HG03159 (cell line): ENCODE measurements around the gene SMPDL3A.
A peak's percentile ranks its signal among the peaks of the same experiment; 100 is the strongest.

ENCODE experiments used
- ATAC-seq: cut with Tn5 transposase; IDR thresholded peaks from one replicate; pipeline ENCODE4 v1.9.1; 2021; ENCODE audit warnings: mild to moderate bottlenecking, moderate library complexity; ENCODE audit not compliant: unreplicated experiment

The SMPDL3A gene

GRCh38 chr6:122772724-122773415 is 16.2 kb upstream of the SMPDL3A start:
- no peak for ATAC-seq

GRCh38 chr6:122775975-122776374 is 13.1 kb upstream of the SMPDL3A start:
- no peak for ATAC-seq

GRCh38 chr6:122778302-122778701 is 10.8 kb upstream of the SMPDL3A start:
- no peak for ATAC-seq

GRCh38 chr6:122778985-122779661 is 9.9 kb upstream of the SMPDL3A start:
- no peak for ATAC-seq

GRCh38 chr6:122779667-122780066 is 9.4 kb upstream of the SMPDL3A start, which contains the start of gene FABP7:
FABP7 (plus strand) TSS chr6:122779716; CDS start chr6:122779795, 79 bp downstream.
- ATAC-seq, result no peak

- ATAC-seq, result no peak
These were observed 8.9 kb upstream of the SMPDL3A start for GRCh38 chr6:122780114-122780513.

- ATAC-seq, result no peak
These were observed 7.3 kb upstream of the SMPDL3A start for GRCh38 chr6:122781716-122782115.

- no peak for ATAC-seq
These were observed 5.7 kb upstream of the SMPDL3A start for GRCh38 chr6:122783401-122783800.

GRCh38 chr6:122785891-122786290 is 3.2 kb upstream of the SMPDL3A start:
- no peak for ATAC-seq

GRCh38 chr6:122787721-122788120 is 1.3 kb upstream of the SMPDL3A start:
- no peak for ATAC-seq

- no peak for ATAC-seq
These were observed 850 bp upstream of the SMPDL3A start for GRCh38 chr6:122788208-122788607.

GRCh38 chr6:122788663-122789181 is 336 bp upstream of the SMPDL3A start:
- ATAC-seq, result no peak

- no peak for ATAC-seq
These were observed 967 bp downstream of the SMPDL3A start for GRCh38 chr6:122790028-122790422.

GRCh38 chr6:122790423-122791309 is 1.6 kb downstream of the SMPDL3A start:
- ATAC-seq, result no peak

GRCh38 chr6:122791310-122791679 is 2.2 kb downstream of the SMPDL3A start:
- no peak for ATAC-seq

GRCh38 chr6:122792766-122793165 is 3.7 kb downstream of the SMPDL3A start:
- no peak for ATAC-seq

GRCh38 chr6:122797537-122797936 is 8.5 kb downstream of the SMPDL3A start:
- no peak for ATAC-seq

- peak; percentile 79 for ATAC-seq
These were observed 9.1 kb downstream of the SMPDL3A start for GRCh38 chr6:122798099-122798641.

- no peak for ATAC-seq
These were observed 10.2 kb downstream of the SMPDL3A start for GRCh38 chr6:122799140-122799745.

- no peak for ATAC-seq
These were observed 11.0 kb downstream of the SMPDL3A start for GRCh38 chr6:122799916-122800686.
